ENCODE results near the gene SMIM12.

GRCh38 chr1:34907487-34908090 lies 48.0 kb upstream of the SMIM12 start:
- no peak for TF ChIP-seq CTCF (IDR thresholded peaks at IDR 0.05; ENCODE audit: borderline replicate concordance, extremely low read depth, low read length, poor library complexity, severe bottlenecking)
- no peak for TF ChIP-seq EZH2 (IDR thresholded peaks at IDR 0.05; ENCODE audit: borderline replicate concordance, low read depth, low read length, severe bottlenecking)

Measured in DND-41 (cell line).